Heart left ventricle (tissue), 13 donors: Measurements from ENCODE around the gene NRN1L.

Experiments used
- POLR2A ChIP-seq, 2 donors: fragments of 450-650 bp; IDR thresholded peaks; one replicate each; pipeline ENCODE4 v1.6.1; 2017; ENCODE audit warnings: antibody characterized with exemption in 2 of 2, mild to moderate bottlenecking in 2 of 2, moderate library complexity in 2 of 2
- TF ChIP-seq, protein P1 (sequence below), 12 donors: fragments of 200-600 bp; sonication (generic) in 4 of 12; IDR thresholded peaks; one replicate each; pipeline versions ENCODE4 v1.5.0 to v1.8.0; 2018 to 2022; ENCODE audit warnings: antibody characterized with exemption in 12 of 12, mild to moderate bottlenecking in 5 of 12
- donor health status: ischemic (EF 13 %, LVEDD 7.1; RV severe dilation, severe dysfunction).
- donor health status: DM: no; HTN: yes; CAD: no.
- donor health status: DM: no; HTN: no; CAD: no.
- donor health status: ischemic (EF 25% LVEDD 6.9; RV normal size, moderate dysfunction).
- donor health status: ischemic (EF 25% LVEDD 5.7; RV mildly dilated, moderate dysfunction).
- donor health status: ischemic (EF 35%, LVEDD 5.7; RV mildly dilated, moderate dysfunction).
- donor health status: nonischemic (EF 11% LVEDD 7.7; RV severe dilation, severe dysfunction).
- donor health status: DM: yes; HTN: yes; CAD: no.
- donor health status: PGD.
- donor health status: ischemic (EF 29% LVEDD 5.4; RV normal size, mild dysfunction).
- donor health status: nonischemic (EF 23%, LVEDD 6.1; RV moderate dilation, normal function).

GRCh38 chr16:67910158-67910557 lies 25.5 kb downstream of the NRN1L start:
- TF ChIP-seq, protein P1, sequence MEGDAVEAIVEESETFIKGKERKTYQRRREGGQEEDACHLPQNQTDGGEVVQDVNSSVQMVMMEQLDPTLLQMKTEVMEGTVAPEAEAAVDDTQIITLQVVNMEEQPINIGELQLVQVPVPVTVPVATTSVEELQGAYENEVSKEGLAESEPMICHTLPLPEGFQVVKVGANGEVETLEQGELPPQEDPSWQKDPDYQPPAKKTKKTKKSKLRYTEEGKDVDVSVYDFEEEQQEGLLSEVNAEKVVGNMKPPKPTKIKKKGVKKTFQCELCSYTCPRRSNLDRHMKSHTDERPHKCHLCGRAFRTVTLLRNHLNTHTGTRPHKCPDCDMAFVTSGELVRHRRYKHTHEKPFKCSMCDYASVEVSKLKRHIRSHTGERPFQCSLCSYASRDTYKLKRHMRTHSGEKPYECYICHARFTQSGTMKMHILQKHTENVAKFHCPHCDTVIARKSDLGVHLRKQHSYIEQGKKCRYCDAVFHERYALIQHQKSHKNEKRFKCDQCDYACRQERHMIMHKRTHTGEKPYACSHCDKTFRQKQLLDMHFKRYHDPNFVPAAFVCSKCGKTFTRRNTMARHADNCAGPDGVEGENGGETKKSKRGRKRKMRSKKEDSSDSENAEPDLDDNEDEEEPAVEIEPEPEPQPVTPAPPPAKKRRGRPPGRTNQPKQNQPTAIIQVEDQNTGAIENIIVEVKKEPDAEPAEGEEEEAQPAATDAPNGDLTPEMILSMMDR (IDR thresholded peaks at IDR 0.05): no peak
- no peak for TF ChIP-seq POLR2A (IDR thresholded peaks at IDR 0.05)
